GM18507 (cell line): Measurements from ENCODE around the gene ANGPTL8.

Source experiments
- DNase-seq: peaks from one replicate; pipeline ENCODE4 v3.0.0; 2011; ENCODE audit warnings: low read depth; ENCODE audit not compliant: insufficient read length; ENCODE audit errors: extremely low spot score
- FAIRE-seq: peaks from 2 replicates; lab custom pipeline; 2011; peaks lifted over from hg19 to GRCh38; lab: Jason Lieb, UNC

Gene ANGPTL8

GRCh38 chr19:11239377-11240000 lies at the start of gene ANGPTL8:
TSS of gene ANGPTL8 (plus strand) at chr19:11239619. CDS start at chr19:11239638, 19 bp downstream.
- no peak for FAIRE-seq
- no peak for DNase-seq

GRCh38 chr19:11190501-11190900 lies 48.9 kb upstream of the ANGPTL8 start:
- FAIRE-seq (no peak), DNase-seq (no peak)

- DNase-seq, result no peak
These were observed 48.1 kb upstream of the ANGPTL8 start for GRCh38 chr19:11191273-11191755.

GRCh38 chr19:11191934-11192333 lies 47.5 kb upstream of the ANGPTL8 start:
- DNase-seq (no peak), FAIRE-seq (peak; percentile 70)

More at GRCh38 chr19:11191273-11191755, 48.1 kb upstream of the ANGPTL8 start:
- FAIRE-seq, result peak; percentile 12

- no peak for FAIRE-seq
- DNase-seq, result no peak
These were observed 46.2 kb upstream of the ANGPTL8 start for GRCh38 chr19:11192957-11193939.

GRCh38 chr19:11194173-11194572 lies 45.2 kb upstream of the ANGPTL8 start:
- FAIRE-seq (no peak), DNase-seq (no peak)

GRCh38 chr19:11194656-11195558 lies 44.5 kb upstream of the ANGPTL8 start:
- peak; percentile 24 for FAIRE-seq
- no peak for DNase-seq

GRCh38 chr19:11195681-11196080 lies 43.7 kb upstream of the ANGPTL8 start:
- FAIRE-seq (no peak), DNase-seq (no peak)

GRCh38 chr19:11196406-11197287 lies 42.8 kb upstream of the ANGPTL8 start:
- DNase-seq, result no peak
- no peak for FAIRE-seq

GRCh38 chr19:11197291-11198174 lies 41.9 kb upstream of the ANGPTL8 start, which contains the start of gene KANK2:
TSS of gene KANK2 (minus strand) at chr19:11197545. CDS start at chr19:11194511, 3,034 bp downstream.
- peak; percentile 79 for FAIRE-seq
- DNase-seq, result peak; percentile 95

GRCh38 chr19:11198175-11198534 lies 41.3 kb upstream of the ANGPTL8 start:
- no peak for DNase-seq
- FAIRE-seq, result no peak

GRCh38 chr19:11198769-11199424 lies 40.5 kb upstream of the ANGPTL8 start:
- FAIRE-seq, result no peak
- DNase-seq, result no peak

- DNase-seq, result no peak
- no peak for FAIRE-seq
These were observed 39.9 kb upstream of the ANGPTL8 start for GRCh38 chr19:11199517-11199916.

GRCh38 chr19:11200015-11200574 lies 39.3 kb upstream of the ANGPTL8 start:
- FAIRE-seq, result no peak
- DNase-seq, result no peak

GRCh38 chr19:11200931-11201330 lies 38.5 kb upstream of the ANGPTL8 start:
- FAIRE-seq (no peak), DNase-seq (no peak)

- FAIRE-seq, result no peak
- DNase-seq, result no peak
These were observed 37.6 kb upstream of the ANGPTL8 start for GRCh38 chr19:11201791-11202190.
